BE2C (cell line): ENCODE data around the gene TOP2B.

Experiments used
- DNase-seq: peaks from one replicate; pipeline ENCODE4 v3.0.0-alpha.2; 2020
- H3K27me3 ChIP-seq: fragments of 250-450 bp; sonication (Bioruptor Pico); 2 replicates; pipeline ENCODE4 v1.5.1; 2020; ENCODE audit warnings: mild to moderate bottlenecking
- H3K36me3 ChIP-seq: fragments of 250-450 bp; sonication (Bioruptor Pico); 2 replicates; pipeline ENCODE4 v1.5.1; 2020; ENCODE audit warnings: mild to moderate bottlenecking
- H3K4me1 ChIP-seq: fragments of 250-450 bp; sonication (Bioruptor Pico); 2 replicates; pipeline ENCODE4 v1.5.1; 2020
- H3K4me3 ChIP-seq: 2 replicates; pipeline ENCODE4 v1.5.1; 2011; ENCODE audit warnings: low read depth, low read length
- H3K9me3 ChIP-seq: fragments of 250-450 bp; sonication (Bioruptor Pico); 2 replicates; pipeline ENCODE4 v1.5.1; 2020
- TF ChIP-seq, protein P1 (sequence below): IDR thresholded peaks from 2 replicates; pipeline ENCODE4 v1.5.1; 2012; ENCODE audit warnings: mild to moderate bottlenecking, low read depth, low read length

Gene TOP2B

GRCh38 chr3:25554376-25554775 is 110.3 kb downstream of the TOP2B start:
- TF ChIP-seq, protein P1, sequence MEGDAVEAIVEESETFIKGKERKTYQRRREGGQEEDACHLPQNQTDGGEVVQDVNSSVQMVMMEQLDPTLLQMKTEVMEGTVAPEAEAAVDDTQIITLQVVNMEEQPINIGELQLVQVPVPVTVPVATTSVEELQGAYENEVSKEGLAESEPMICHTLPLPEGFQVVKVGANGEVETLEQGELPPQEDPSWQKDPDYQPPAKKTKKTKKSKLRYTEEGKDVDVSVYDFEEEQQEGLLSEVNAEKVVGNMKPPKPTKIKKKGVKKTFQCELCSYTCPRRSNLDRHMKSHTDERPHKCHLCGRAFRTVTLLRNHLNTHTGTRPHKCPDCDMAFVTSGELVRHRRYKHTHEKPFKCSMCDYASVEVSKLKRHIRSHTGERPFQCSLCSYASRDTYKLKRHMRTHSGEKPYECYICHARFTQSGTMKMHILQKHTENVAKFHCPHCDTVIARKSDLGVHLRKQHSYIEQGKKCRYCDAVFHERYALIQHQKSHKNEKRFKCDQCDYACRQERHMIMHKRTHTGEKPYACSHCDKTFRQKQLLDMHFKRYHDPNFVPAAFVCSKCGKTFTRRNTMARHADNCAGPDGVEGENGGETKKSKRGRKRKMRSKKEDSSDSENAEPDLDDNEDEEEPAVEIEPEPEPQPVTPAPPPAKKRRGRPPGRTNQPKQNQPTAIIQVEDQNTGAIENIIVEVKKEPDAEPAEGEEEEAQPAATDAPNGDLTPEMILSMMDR = no peak
- DNase-seq = no peak
- no peaks in the 10 kb centered on the region for H3K4me1 ChIP-seq
- no peak overlapping the region for H3K4me3 ChIP-seq
- no peaks in the 10 kb centered on the region for H3K27me3 ChIP-seq
- no peaks in the 10 kb centered on the region for H3K36me3 ChIP-seq
- H3K9me3 ChIP-seq = no peaks in the 10 kb centered on the region

GRCh38 chr3:25552251-25552650 is 112.5 kb downstream of the TOP2B start:
- H3K9me3 ChIP-seq = no peaks in the 10 kb centered on the region
- no peak overlapping the region for H3K4me3 ChIP-seq
- no peak for DNase-seq
- H3K4me1 ChIP-seq = no peaks in the 10 kb centered on the region
- no peaks in the 10 kb centered on the region for H3K27me3 ChIP-seq
- TF ChIP-seq, protein P1 = no peak
- H3K36me3 ChIP-seq = no peaks in the 10 kb centered on the region

- H3K27me3 ChIP-seq = no peaks in the 10 kb centered on the region
- no peaks in the 10 kb centered on the region for H3K9me3 ChIP-seq
- no peaks in the 10 kb centered on the region for H3K4me1 ChIP-seq
- TF ChIP-seq, protein P1 = no peak
- no peak for DNase-seq
- no peaks in the 10 kb centered on the region for H3K36me3 ChIP-seq
- H3K4me3 ChIP-seq = no peak overlapping the region
Observed at GRCh38 chr3:25548836-25549235, 115.9 kb downstream of the TOP2B start.

DNA sequence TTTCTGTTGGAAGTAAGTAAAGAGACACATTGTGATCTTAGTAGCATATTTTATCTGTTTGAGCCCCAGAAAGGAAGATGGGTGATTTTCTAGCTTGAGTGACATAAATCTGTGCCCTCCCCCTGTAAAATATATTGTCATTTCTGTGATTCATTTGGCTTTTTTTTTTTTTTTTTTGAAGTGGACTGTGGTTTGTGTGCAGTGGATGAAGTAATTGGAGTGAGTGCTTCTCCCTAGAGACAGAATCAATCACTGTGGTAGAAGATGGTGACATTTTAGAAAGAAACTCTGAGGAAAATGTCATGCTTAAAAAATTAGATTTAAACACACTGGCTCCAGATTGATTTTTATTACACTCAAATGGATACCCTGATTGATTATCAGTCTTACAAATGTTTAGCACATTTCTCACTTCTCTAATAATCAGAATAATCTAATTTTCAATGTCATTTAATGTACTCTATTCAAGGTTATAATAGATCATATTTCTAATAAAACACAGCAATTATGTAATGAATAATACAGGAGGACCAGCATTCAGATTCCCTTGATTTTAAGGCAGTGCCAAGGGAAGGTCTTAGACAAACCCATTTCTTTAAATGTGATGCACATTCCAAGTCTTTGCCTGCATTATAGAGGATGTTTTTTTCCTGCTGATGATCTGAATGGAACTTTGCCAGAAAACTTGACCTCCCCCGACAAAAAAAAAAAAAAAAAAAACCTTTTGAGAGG is 116.6 kb downstream of the TOP2B start:
- no peak for DNase-seq
- no peaks in the 10 kb centered on the region for H3K4me1 ChIP-seq
- no peak overlapping the region for H3K4me3 ChIP-seq
- H3K9me3 ChIP-seq = no peaks in the 10 kb centered on the region
- H3K36me3 ChIP-seq = no peaks in the 10 kb centered on the region
- no peaks in the 10 kb centered on the region for H3K27me3 ChIP-seq
- TF ChIP-seq, protein P1 = no peak
